Loucy (cell line): Measurements from ENCODE around the gene GCHFR.
A peak's percentile ranks its signal among the peaks of the same experiment; 100 is the strongest.

ENCODE experiments used
- H2AFZ ChIP-seq: fragments of 200-600 bp; sonication (generic); 2 replicates; pipeline ENCODE4 v1.6.0; 2016; ENCODE audit warnings: antibody characterized with exemption, mild to moderate bottlenecking, low read length, moderate library complexity
- H3F3A ChIP-seq: fragments of 200-600 bp; 2 replicates; pipeline ENCODE4 v1.6.0; 2016; ENCODE audit warnings: antibody characterized with exemption, low read depth, mild to moderate bottlenecking
- H3K27me3 ChIP-seq: fragments of 200-600 bp; sonication (generic); 2 replicates; pipeline ENCODE4 v1.6.1; 2014; ENCODE audit warnings: low read length, mild to moderate bottlenecking; ENCODE audit not compliant: insufficient read depth, poor library complexity, severe bottlenecking
- H3K36me3 ChIP-seq: fragments of 200-600 bp; sonication (generic); 2 replicates; pipeline ENCODE4 v1.6.1; 2016; ENCODE audit warnings: low read length; ENCODE audit not compliant: insufficient read depth
- H3K4me1 ChIP-seq: fragments of 200-600 bp; sonication (generic); 2 replicates; pipeline ENCODE4 v1.5.1; 2014; ENCODE audit warnings: low read length, mild to moderate bottlenecking; ENCODE audit not compliant: insufficient read depth, poor library complexity, severe bottlenecking
- H3K4me2 ChIP-seq: fragments of 200-600 bp; sonication (generic); 2 replicates; pipeline ENCODE4 v1.6.0; 2014; ENCODE audit warnings: antibody characterized with exemption, low read length, low read depth, mild to moderate bottlenecking; ENCODE audit not compliant: poor library complexity, severe bottlenecking
- H3K4me3 ChIP-seq: fragments of 200-600 bp; sonication (generic); 2 replicates; pipeline ENCODE4 v1.5.1; 2014; ENCODE audit warnings: low read length, mild to moderate bottlenecking, mixed read lengths; ENCODE audit not compliant: poor library complexity, severe bottlenecking
- H3K79me2 ChIP-seq: fragments of 200-600 bp; sonication (generic); 2 replicates; pipeline ENCODE4 v1.6.1; 2014; ENCODE audit warnings: low read length; ENCODE audit not compliant: insufficient read depth
- H3K9ac ChIP-seq: fragments of 200-600 bp; sonication (generic); 2 replicates; pipeline ENCODE4 v1.6.0; 2014; ENCODE audit warnings: mild to moderate bottlenecking, low read depth, low read length, moderate library complexity; ENCODE audit not compliant: poor library complexity, severe bottlenecking
- H3K9me2 ChIP-seq: fragments of 200-600 bp; sonication (generic); replicated peaks from 2 replicates; pipeline ENCODE4 v1.6.1; 2016; ENCODE audit warnings: low read depth, low read length, mixed read lengths
- H3K9me3 ChIP-seq: fragments of 200-600 bp; sonication (generic); 2 replicates; pipeline ENCODE4 v1.6.1; 2014; ENCODE audit warnings: mild to moderate bottlenecking, antibody characterized with exemption, low read length, low read depth; ENCODE audit not compliant: insufficient read depth
- H4K20me1 ChIP-seq: fragments of 200-600 bp; sonication (generic); 2 replicates; pipeline ENCODE4 v1.6.0; 2014; ENCODE audit warnings: antibody characterized with exemption, low read length, mild to moderate bottlenecking; ENCODE audit not compliant: insufficient read depth, poor library complexity, severe bottlenecking
- EZH2phosphoT487 ChIP-seq: fragments of 200-600 bp; IDR thresholded peaks from 2 replicates; pipeline ENCODE4 v1.6.1; 2018; ENCODE audit warnings: antibody characterized with exemption, mild to moderate bottlenecking, moderate library complexity, borderline replicate concordance
- TF ChIP-seq, protein P1 (sequence below): fragments of 200-600 bp; sonication (generic); conservative IDR thresholded peaks from 2 replicates; pipeline ENCODE4 v1.5.1; 2014; ENCODE audit warnings: mild to moderate bottlenecking, antibody characterized with exemption, low read length

The GCHFR gene

GRCh38 chr15:40768521-40769273 is 4.8 kb downstream of the GCHFR start:
- no peaks in the 10 kb centered on the region for H3K9me2 ChIP-seq
- peaks cover 45% of the 10 kb centered on the region for H3K79me2 ChIP-seq
- peak overlapping the region; percentile 70 for H3K4me3 ChIP-seq
- peak overlapping the region; percentile 78 for H3K4me2 ChIP-seq
- H2AFZ ChIP-seq: peak overlapping the region; percentile 34; the same call in 1 of the 2 replicates
- peaks cover 13% of the 10 kb centered on the region for H3F3A ChIP-seq
- no peaks in the 10 kb centered on the region; the same call in none of the 2 replicates for H3K36me3 ChIP-seq
- H4K20me1 ChIP-seq: peaks cover 7% of the 10 kb centered on the region
- H3K4me1 ChIP-seq: peaks cover 70% of the 10 kb centered on the region
- peak overlapping the region; percentile 80 for H3K9ac ChIP-seq
- H3K27me3 ChIP-seq: no peaks in the 10 kb centered on the region
- no peaks in the 10 kb centered on the region for H3K9me3 ChIP-seq
- TF ChIP-seq, protein P1, sequence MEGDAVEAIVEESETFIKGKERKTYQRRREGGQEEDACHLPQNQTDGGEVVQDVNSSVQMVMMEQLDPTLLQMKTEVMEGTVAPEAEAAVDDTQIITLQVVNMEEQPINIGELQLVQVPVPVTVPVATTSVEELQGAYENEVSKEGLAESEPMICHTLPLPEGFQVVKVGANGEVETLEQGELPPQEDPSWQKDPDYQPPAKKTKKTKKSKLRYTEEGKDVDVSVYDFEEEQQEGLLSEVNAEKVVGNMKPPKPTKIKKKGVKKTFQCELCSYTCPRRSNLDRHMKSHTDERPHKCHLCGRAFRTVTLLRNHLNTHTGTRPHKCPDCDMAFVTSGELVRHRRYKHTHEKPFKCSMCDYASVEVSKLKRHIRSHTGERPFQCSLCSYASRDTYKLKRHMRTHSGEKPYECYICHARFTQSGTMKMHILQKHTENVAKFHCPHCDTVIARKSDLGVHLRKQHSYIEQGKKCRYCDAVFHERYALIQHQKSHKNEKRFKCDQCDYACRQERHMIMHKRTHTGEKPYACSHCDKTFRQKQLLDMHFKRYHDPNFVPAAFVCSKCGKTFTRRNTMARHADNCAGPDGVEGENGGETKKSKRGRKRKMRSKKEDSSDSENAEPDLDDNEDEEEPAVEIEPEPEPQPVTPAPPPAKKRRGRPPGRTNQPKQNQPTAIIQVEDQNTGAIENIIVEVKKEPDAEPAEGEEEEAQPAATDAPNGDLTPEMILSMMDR: no peak
- TF ChIP-seq EZH2phosphoT487: no peak

- peaks cover 13% of the 10 kb centered on the region for H3F3A ChIP-seq
- peak within 1 kb of the TSS; percentile 70 for H3K4me3 ChIP-seq
- TF ChIP-seq, protein P1: no peak
- TF ChIP-seq EZH2phosphoT487: no peak
- peaks cover 39% of the 10 kb centered on the region for H3K79me2 ChIP-seq
- H3K27me3 ChIP-seq: no peaks in the 10 kb centered on the region
- peak within 1 kb of the TSS; percentile 78 for H3K4me2 ChIP-seq
- no peaks in the 10 kb centered on the region for H3K9me3 ChIP-seq
- H4K20me1 ChIP-seq: peaks cover 7% of the 10 kb centered on the region
- H3K4me1 ChIP-seq: peaks cover 65% of the 10 kb centered on the region
- H3K9ac ChIP-seq: peak within 1 kb of the TSS; percentile 80
- H3K36me3 ChIP-seq: no peaks in the 10 kb centered on the region; the same call in none of the 2 replicates
- H3K9me2 ChIP-seq: no peaks in the 10 kb centered on the region
- H2AFZ ChIP-seq: peak within 1 kb of the TSS; percentile 34; the same call in 1 of the 2 replicates
These were observed 5.6 kb downstream of the GCHFR start, which contains the start of gene C15orf62 for GRCh38 chr15:40769274-40770146. Gene C15orf62, plus strand, starts transcription at chr15:40769980. Its CDS starts 516 bp downstream, at chr15:40770496.

DNA sequence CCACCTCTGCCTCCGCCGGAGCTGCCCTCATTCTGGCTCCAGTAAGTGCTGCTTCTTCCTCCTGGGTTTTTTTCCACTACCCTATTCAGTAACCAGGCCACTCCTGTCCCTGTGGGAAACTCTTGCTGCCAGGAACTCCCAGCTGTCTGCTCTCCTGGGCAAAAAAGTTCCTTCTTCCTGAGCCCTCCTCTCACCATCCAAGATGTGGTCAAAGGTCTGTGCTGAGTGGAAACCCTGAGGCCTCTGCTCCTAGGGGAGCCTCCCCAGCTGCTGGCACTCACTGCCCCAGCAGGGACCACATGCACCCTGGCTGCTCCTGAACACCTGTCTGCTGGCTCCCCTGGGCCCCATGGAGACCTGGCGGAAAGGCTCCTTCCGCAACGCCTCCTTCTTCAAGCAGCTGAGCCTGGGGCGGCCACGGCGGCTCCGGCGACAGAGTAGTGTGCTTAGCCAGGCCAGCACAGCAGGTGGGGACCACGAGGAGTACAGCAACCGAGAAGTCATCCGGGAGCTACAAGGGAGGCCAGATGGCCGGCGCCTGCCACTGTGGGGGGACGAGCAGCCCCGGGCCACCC is 6.4 kb downstream of the GCHFR start:
- H3K79me2 ChIP-seq: peaks cover 32% of the 10 kb centered on the region
- no peaks in the 10 kb centered on the region for H3K27me3 ChIP-seq

More for the DNA sequence above, 6.4 kb downstream of the GCHFR start:
- Histone ChIP-seq H3K9me2 (no peaks in the 10 kb centered on the region), H3K4me3 (peak overlapping the region; percentile 70), H3K4me1 (peaks cover 59% of the 10 kb centered on the region), H2AFZ (no peak overlapping the region), H3F3A (peaks cover 13% of the 10 kb centered on the region), H3K36me3 (peaks cover 4% of the 10 kb centered on the region), H4K20me1 (peaks cover 7% of the 10 kb centered on the region), H3K4me2 (peak overlapping the region; percentile 78), H3K9me3 (no peaks in the 10 kb centered on the region), H3K9ac (peak overlapping the region; percentile 80)
- TF ChIP-seq EZH2phosphoT487: no peak
- TF ChIP-seq, protein P1: no peak
